Activated CD4-positive, alpha-beta T cell treated with anti-CD3 and anti-CD28 coated beads, Interleukin-2, Interleukin-6, amounts not matched to agents 100 ng/mL and 50 ng/mL, durations not matched to agents 16 hours and 8 hours (primary cell): Measurements from ENCODE around the gene MCAM.

Experiments used
- DNase-seq: peaks from one replicate; pipeline ENCODE4 v3.0.0-alpha.2; 2020

MCAM gene

GRCh38 chr11:119329320-119329719 lies 12.4 kb upstream of the MCAM start:
- DNase-seq = no peak

- no peak for DNase-seq
Measured at GRCh38 chr11:119324189-119324588, 7.3 kb upstream of the MCAM start.

GRCh38 chr11:119323532-119324033 lies 6.7 kb upstream of the MCAM start:
- DNase-seq = peak; percentile 86

- no peak for DNase-seq
Measured at GRCh38 chr11:119322921-119323531, 6.1 kb upstream of the MCAM start.

GRCh38 chr11:119322360-119322739 lies 5.4 kb upstream of the MCAM start:
- no peak for DNase-seq

- DNase-seq = peak; percentile 78
Measured at GRCh38 chr11:119320776-119321524, 4.0 kb upstream of the MCAM start.

GRCh38 chr11:119320240-119320775 lies 3.4 kb upstream of the MCAM start:
- no peak for DNase-seq

- DNase-seq = no peak
Measured at GRCh38 chr11:119319700-119320239, 2.8 kb upstream of the MCAM start.

GRCh38 chr11:119319136-119319699 lies 2.3 kb upstream of the MCAM start:
- no peak for DNase-seq

- peak; percentile 71 for DNase-seq
Measured at GRCh38 chr11:119318240-119319135, 1.6 kb upstream of the MCAM start.

GRCh38 chr11:119317592-119318239 lies 786 bp upstream of the MCAM start:
- no peak for DNase-seq

GRCh38 chr11:119316016-119316728 lies 758 bp downstream of the MCAM start:
- DNase-seq = no peak

- peak; percentile 52 for DNase-seq
Measured at GRCh38 chr11:119315131-119316015, 1.6 kb downstream of the MCAM start.

GRCh38 chr11:119314726-119315125 lies 2.2 kb downstream of the MCAM start:
- no peak for DNase-seq

GRCh38 chr11:119310682-119311052 lies 6.3 kb downstream of the MCAM start:
- no peak for DNase-seq

- DNase-seq = no peak
Measured at GRCh38 chr11:119309953-119310681, 6.8 kb downstream of the MCAM start.

GRCh38 chr11:119309411-119309810 lies 7.5 kb downstream of the MCAM start:
- DNase-seq = no peak

- no peak for DNase-seq
Measured at GRCh38 chr11:119307974-119308373, 9.0 kb downstream of the MCAM start.

- DNase-seq = no peak
Measured at GRCh38 chr11:119307219-119307618, 9.7 kb downstream of the MCAM start.
